22Rv1 (cell line): Measurements from ENCODE around the gene WDR90.

Experiments used
- CTCF ChIP-seq: fragments of 450-650 bp; IDR thresholded peaks from 2 replicates; pipeline ENCODE4 v1.5.1; 2017; ENCODE audit warnings: mild to moderate bottlenecking
- ZFX ChIP-seq: fragments of 450-650 bp; IDR thresholded peaks from 2 replicates; pipeline ENCODE4 v1.6.1; 2017; ENCODE audit warnings: antibody characterized with exemption, borderline replicate concordance

- TF ChIP-seq CTCF (no peak), ZFX (no peak)
Observed at GRCh38 chr16:630815-631405, 18.3 kb upstream of the WDR90 start, which contains the start of gene WFIKKN1.
